HG03060 (cell line): ENCODE results near the gene CSN2.
"Not testable (repeated sequence)": the region's sequence is repeated elsewhere in the genome, so short reads cannot be mapped to it uniquely, and the experiment has no call there.

Source experiments
- ATAC-seq: cut with Tn5 transposase; IDR thresholded peaks from one replicate; pipeline ENCODE4 v1.9.1; 2021; ENCODE audit warnings: low read depth, moderate number of reproducible peaks; ENCODE audit not compliant: unreplicated experiment

The CSN2 gene

DNA sequence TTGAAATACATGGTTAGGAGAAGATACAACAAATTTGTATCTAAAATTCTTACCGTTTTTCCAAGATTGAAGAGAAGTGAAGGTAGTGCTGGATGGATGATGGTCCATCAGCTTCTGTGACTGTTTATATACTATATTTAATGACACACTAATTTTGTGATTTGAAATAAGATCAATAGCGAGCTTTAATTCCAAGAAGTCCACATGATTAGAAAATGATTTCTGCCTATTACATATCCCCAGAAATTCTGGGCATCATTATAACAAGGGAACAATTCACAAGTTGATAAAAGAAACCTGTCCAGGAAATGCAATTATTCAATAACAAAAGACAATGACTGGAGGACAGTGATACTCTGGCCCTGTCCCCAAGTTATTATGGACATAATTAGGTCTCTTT is at the start of gene CSN2:
TSS of gene CSN2 (minus strand) at position 101 of the 400 bp plus-strand sequence. CDS start 4,733 bp downstream, outside the sequence.
- ATAC-seq: no peak

GRCh38 chr4:70008771-70009170 is 43.2 kb upstream of the CSN2 start:
- no peak for ATAC-seq

DNA sequence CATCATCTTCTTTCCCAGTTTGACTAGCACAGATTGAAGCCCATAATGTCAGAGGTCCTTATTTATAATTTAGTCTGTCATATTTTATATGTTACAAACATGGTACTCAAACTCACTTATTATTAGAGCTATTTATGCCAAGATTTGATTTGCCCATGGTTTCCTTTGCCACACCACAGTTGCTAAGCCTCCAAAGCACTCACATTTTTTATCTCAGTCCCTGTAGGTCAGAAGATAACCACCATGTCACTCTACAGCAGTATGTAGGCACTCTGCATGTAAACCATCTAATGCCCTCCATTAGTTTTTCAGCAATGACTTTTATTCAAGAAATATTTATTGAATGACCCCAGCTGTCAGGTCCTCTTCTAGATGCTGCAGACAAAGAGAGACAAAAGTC is 37.0 kb upstream of the CSN2 start:
- ATAC-seq: no peak

- no peak for ATAC-seq
These were observed 35.2 kb upstream of the CSN2 start for GRCh38 chr4:70000711-70001110.

GRCh38 chr4:69999420-69999819 is 33.9 kb upstream of the CSN2 start:
- no peak for ATAC-seq

DNA sequence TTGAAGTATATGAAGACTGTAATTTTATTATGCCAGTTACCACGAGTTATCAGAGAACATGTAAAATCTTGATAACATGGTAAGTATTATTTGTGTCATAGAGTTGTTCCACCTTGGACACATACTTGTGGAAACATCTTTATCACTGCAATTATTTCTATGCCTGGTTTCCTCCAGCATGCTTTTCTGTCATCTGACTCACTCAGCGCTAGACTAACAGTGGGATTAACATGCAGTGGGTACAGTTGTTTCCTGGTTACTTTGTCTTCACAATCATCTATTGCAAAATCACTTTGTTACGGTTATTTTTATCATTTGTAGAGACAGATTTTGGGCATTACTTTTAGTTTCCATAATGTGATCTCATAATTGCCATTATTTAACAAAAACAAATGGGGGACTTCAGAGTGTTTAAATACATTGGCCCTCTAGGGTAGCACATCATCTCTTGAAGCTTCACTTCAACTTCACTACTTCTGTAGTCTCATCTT is 30.0 kb upstream of the CSN2 start, which contains the start of gene STATH:
TSS of gene STATH (plus strand) at position 441 of the 491 bp plus-strand sequence. CDS start 2,472 bp downstream, outside the sequence.
- ATAC-seq: no peak

DNA sequence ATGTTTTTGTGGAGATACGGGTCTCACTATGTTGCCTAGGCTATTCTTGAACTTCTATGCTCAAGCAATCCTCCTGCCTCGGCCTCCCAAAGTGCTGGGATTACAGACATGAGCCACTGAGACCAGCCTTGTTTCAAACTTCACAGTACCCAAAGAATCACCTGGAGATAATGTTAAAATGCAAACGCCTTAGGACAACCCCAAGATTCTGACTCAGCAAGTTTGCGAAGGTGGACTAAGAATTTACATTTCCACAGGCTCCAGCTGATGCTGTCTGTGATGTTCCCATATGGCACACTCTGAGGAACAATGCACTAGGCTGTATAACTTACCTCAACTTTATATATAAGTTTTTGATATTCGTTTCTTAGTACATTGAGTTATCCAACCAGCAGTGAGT is 29.3 kb upstream of the CSN2 start:
- ATAC-seq: no peak

DNA sequence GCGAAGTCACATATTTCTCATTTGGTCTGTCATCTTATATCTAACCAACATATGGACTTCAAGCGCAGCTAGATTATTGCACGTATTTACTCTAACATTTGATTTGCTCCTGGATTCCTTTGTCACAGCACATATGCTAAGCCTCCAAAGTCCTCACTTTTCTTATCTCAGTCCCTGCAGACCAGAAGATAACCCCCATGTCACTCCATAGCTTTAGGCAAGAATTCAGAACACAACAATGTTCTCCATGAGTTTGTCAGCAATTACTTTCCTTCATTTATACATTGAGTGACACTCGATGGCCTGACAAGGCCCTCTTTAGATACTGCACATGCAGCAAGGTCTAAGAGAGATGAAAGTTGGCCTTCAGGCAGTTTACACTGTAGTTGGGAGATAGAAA is 25.5 kb upstream of the CSN2 start:
- no peak for ATAC-seq

DNA sequence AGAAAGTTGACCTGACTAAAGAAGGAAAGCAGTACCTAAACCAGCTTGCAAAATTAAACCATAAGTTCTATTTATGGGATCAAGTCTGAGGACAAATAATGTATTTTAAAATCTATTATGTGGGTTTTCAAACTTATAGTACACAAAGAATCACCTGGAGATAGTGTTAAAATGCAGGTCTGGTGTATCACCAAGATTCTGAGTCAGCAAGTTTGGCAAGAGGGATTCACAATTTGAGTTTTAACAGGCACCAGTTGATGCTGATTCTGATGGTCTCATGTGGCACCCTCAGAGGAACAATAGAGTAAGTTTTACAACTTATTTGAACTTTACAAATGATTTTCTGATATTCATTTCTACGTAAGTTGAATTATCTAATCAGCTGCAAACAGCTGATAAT is 21.1 kb upstream of the CSN2 start:
- no peak for ATAC-seq

GRCh38 chr4:69984030-69984443 is 18.5 kb upstream of the CSN2 start:
- no peak for ATAC-seq

DNA sequence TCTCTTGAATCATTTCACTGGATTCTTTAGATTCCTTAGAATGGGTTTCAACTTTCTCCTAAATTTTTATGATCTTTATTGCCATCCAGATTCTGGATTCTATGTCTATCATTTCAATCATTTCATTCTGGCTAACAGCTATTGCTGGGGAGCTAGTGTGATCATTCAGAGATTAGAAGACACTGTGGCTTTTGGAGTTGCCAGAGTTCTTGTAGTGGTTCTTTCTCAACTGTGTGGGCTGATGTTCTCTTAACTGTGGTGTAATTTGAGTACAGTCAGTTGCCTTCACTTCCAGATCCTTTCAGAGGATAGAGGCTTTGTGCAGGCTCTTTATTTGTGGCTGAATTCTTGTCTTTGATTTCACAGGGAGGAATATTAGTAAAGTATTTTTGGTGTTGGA is 12.1 kb upstream of the CSN2 start:
- ATAC-seq: no peak

DNA sequence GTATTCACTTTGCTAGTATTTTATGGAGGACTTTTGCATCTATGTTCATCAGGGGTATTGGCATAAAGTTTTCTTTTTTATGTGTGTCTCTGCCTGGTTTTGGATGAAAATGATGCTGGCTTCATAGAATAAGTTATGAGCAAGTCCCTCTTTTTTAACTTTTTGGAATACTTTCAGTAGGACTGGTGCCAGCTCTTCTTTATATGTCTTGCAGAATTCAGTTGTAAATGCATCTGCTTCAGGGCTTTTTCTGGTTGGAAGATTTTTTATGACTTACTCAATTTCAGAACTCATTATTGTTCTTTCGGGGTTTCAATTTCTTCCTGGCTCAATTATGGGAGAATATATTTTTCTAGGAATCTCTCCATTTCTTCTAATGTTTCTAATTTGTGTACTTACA is 9.1 kb upstream of the CSN2 start:
- no peak for ATAC-seq

- ATAC-seq: no peak
These were observed 4.5 kb upstream of the CSN2 start for GRCh38 chr4:69970071-69970470.

DNA sequence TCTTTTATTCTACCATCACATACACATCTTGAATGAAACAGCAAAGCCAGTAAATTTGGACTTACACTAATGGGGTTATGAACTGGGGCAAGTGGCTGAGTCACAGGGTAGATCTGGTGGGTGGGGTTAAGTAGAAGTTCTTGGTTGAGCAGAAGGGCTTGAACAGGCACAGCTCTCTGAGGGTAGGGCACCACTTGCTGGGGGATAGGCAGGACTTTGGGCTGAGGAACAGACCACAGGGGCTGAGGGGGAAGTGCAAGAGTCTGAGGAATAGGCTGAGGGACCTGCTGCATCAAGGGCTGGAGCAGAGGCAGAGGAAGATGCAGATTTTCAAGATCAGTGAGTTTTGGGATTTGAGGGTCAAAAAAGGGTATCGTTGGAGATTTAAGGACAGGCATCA is 8.3 kb downstream of the CSN2 start:
- ATAC-seq: no peak

- ATAC-seq: no peak
These were observed 13.9 kb downstream of the CSN2 start for GRCh38 chr4:69951602-69952001.

GRCh38 chr4:69936566-69936965 is 29.0 kb downstream of the CSN2 start:
- ATAC-seq: no peak

- ATAC-seq: no peak
These were observed 31.4 kb downstream of the CSN2 start for GRCh38 chr4:69934150-69934549.

DNA sequence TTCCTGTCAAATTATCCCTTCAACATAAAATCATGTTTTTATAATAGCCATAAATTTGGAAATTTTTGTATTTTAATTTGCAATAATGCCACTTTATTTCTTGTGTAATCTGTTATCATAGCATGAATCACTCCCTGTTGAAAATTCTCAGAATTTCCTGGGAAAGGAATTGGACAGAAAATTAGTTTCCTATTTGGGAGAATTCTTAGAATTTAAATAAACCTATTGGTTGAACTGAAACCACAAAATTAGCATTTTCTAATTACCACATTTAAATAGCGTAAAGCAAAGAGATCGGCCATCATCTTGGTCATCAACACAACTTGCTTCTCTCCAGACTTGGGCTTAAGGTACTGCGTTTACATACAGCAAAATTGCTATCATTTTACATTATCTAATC is 34.8 kb downstream of the CSN2 start, which contains the start of gene CSN1S1:
TSS of gene CSN1S1 (plus strand) at position 301 of the 400 bp plus-strand sequence. CDS start 1,488 bp downstream, outside the sequence.
- no peak for ATAC-seq

DNA sequence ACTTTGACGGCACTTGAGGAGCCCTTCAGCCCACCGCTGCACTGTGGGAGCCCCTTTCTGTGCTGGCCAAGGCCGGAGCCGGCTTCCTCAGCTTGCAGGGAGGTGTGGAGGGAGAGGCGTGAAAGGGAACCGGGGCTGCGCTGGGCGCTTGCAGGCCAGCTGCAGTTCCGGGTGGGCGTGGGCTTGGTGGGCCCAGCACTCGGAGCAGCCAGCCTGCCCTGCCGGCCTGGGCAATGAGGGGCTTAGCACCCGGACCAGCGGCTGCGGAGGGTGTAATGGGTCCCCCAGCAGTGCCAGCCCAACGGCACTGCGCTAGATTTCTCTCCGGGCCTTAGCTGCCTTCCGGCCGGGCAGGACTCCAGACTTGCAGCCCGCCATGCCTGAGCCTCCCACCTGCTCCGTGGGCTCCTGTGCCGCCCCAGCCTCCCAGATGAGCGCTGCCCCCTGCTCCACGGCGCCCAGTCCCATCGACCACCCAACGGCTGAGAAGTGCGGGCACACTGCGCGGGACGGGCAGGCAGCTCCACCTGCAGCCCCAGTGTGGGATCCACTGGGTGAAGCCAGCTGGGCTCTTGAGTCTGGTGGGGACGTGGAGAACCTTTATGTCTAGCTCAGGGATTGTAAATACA is 41.6 kb downstream of the CSN2 start:
- not testable (repeated sequence) for ATAC-seq

DNA sequence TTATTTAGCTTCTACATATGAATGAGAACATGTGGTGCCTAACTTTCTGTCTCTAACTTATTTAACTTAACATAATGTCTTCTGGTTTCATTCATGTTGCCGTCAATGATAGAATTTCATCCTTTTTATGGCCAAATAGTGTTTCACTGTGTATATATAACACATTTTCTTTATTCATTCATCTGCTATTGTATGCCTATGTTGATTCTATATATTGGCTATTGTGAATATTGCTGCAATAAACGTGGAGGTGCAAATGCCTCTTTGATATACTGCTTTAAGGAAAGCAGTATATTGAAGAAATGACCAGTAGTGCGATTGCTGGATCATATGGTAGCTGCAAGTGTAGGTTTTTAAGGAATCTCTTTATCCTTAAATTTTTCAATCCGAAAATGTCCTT is 44.7 kb downstream of the CSN2 start:
- ATAC-seq: no peak

DNA sequence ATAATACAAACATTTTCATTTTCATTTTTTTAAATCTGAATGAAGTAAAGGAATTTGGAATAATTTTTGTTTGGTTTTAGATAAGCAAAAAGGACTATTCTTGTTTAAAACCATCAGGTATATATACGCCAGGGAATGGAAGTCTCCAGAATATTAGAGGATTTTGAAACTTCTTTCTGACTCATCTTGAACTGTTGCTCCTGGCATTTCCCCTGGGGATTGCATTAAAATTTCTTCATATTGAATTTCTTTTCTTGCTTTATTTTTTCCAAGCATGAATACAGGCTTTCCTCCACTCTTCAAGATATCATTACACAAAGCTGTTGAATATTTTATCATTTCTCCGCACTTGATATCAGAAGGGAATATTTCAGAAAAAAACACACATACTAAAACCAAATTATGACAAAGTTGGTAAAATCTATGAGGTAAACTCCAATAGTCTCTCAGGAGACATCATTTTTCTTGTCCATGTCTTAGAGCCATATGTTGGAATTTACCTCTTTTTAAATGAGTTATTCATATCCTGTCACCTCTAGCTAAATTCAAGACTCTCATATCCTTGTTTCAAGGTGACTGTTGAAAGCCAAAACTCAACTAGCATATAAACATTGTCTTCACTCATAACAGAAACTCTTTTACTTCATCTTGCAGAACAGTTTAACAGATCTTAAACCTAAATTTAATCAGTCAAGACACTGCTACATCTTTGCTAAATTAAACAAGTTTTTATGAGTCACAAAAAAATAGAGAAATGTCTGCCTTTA is 55.3 kb downstream of the CSN2 start:
- peak; percentile 65 for ATAC-seq

DNA sequence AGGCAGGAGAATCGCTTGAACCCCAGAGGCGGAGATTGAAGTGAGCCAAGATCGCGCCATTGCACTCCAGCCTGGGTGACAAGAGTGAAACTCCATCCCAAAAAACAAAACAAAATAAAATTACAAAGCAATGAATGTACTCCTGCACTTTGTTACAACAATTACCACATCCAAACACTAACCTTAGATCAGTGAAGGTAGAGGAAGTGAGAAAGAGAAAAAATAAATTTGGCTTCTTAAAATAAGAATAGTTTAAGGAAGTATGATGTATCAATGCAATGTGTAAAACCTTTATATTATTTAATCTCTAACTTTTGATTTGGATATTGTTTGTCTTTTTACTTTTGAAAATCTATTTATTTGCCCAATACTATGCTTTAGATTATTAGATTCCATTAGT is 56.3 kb downstream of the CSN2 start:
- ATAC-seq: no peak
